ENCODE results near the gene ETV6. TPM values are rescaled to one million over a fixed set of nuclear protein-coding genes. Genes with fewer than 3 reads are reported as not detected.
A peak's percentile ranks its signal among the peaks of the same experiment; 100 is the strongest.

Gene ETV6
- total RNA-seq, 1 donor from 2014 or later: 11.9 TPM

- peak; percentile 77 for DNase-seq
Observed at GRCh38 chr12:11778713-11779685, 129.5 kb downstream of the ETV6 start.

GRCh38 chr12:11780521-11781101 lies 131.1 kb downstream of the ETV6 start:
- no peak for DNase-seq

GRCh38 chr12:11782914-11783420 lies 133.5 kb downstream of the ETV6 start:
- DNase-seq: no peak

DNA sequence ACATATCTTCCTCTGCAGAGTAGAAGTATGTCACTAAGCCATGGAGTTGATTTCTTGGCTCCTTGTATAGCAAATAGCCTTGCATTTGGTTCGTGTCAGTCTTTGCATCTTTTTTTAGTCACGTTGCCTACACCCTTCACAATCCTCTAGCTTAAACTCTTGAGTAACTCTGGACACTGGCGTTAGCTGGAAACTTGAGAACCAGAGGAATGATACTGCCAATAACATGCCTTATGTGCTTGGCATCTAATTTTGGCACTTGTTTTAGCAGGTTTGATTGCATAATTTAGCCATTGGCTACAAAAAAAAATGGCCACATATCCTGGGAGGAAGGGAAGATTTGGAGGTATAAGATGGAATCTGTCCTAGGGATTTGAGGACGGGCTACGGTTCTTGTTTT lies 136.2 kb downstream of the ETV6 start:
- DNase-seq: peak; percentile 76

GRCh38 chr12:11786638-11787365 lies 137.3 kb downstream of the ETV6 start:
- no peak for DNase-seq

DNA sequence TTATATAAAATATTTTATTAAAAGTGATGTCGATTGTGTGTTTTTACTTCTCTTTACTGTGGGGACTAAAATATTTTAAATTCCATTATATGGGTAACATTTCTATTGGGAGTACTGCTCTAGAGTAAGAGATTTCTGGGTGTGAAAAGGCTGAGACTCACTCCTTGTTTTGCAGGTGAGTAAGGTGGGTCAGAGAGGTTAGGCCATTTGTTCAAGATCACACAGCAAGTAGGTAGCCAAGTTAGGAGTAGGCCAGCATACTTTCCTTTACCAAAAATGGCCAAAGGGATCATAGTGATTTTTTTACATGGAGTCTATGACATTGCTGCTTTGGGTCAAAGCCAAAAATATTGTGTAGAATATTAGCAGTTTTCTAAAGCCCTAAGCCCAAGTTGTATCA lies 138.0 kb downstream of the ETV6 start:
- no peak for DNase-seq

GRCh38 chr12:11787933-11788849 lies 138.7 kb downstream of the ETV6 start:
- DNase-seq: no peak

DNA sequence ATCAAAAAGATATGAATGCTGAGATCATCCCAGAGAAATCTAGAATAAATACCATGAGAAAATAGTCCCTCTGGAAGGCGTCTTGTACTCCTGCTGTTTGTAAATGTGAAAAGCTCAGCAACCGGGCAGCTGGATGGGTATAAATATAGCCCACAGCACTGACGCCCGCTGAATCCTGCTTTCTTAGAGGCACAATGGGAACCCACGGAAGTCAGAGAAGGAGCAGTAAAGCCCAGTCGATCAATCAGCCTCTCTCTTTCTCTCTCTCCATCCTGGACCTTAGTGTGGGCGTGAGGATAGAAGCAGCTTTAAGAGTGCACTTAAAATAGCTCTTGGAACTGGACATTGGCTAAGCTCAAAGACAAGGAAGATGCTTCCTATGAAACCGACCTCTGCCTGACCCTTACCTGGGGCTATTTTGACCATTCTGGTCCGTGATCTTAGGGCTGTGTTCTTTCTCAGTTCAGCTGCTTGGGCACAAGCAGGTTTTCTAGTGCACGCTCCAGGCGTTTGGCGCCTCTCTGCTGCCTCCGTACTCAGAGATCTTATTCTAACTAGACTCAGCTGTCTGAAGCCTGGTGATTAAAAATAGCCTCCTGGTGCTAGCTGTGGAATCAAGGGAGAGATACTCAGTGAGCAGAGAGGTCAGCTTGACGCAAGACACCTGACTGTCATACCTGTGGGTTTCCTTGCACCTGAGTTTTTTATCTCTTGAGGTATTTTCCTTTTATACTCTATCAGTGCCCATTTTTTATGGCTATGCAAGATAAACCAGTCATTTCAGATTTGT lies 144.6 kb downstream of the ETV6 start:
- peak; percentile 79 for DNase-seq

DNA sequence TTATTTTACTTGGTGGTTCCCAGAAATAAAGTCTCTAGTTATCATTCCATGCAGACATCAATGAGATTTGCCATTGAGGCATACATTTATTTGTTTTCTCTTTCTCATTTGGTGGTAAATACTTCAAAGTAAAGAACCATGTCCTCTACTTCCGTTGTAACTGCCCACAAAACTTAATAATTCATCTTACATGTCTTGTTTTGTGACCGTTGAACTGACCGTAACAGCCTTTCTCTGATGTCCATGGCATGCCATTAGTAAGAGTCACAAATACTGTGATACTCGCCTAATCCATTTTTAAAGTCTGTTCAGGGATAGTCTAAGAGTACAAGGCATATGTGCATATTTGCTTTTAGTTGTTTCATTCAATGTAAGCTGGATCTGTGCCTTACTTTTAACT lies 145.3 kb downstream of the ETV6 start:
- no peak for DNase-seq

- DNase-seq: no peak
Observed at GRCh38 chr12:11795192-11795912, 145.9 kb downstream of the ETV6 start.

DNA sequence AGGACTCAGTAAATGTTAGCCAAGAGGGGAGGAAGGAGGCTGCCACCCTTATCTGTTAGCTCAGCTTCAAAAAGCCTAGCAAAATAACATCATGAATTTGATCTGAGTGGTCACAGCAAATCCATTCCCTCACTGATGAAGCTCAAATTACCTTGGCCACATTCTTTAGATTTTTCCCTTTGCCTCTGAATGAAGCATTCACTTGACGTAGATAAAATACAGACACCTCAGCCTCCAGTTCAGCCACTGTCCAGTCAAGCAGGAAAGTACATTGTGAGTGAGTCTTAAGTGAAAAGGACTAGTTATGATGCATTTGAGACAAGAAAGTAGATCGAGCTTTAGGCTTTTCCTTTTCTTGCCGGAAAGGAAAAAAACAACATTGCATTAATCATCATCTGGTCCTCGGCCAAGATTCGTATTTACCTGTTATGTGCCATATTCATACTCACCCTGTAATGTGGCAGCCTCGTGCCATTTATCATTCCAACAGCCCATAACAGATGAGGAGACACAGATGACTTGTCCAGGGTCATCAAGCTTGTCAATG lies 146.5 kb downstream of the ETV6 start:
- no peak for DNase-seq

GRCh38 chr12:11797317-11797913 lies 147.9 kb downstream of the ETV6 start:
- DNase-seq: no peak

DNA sequence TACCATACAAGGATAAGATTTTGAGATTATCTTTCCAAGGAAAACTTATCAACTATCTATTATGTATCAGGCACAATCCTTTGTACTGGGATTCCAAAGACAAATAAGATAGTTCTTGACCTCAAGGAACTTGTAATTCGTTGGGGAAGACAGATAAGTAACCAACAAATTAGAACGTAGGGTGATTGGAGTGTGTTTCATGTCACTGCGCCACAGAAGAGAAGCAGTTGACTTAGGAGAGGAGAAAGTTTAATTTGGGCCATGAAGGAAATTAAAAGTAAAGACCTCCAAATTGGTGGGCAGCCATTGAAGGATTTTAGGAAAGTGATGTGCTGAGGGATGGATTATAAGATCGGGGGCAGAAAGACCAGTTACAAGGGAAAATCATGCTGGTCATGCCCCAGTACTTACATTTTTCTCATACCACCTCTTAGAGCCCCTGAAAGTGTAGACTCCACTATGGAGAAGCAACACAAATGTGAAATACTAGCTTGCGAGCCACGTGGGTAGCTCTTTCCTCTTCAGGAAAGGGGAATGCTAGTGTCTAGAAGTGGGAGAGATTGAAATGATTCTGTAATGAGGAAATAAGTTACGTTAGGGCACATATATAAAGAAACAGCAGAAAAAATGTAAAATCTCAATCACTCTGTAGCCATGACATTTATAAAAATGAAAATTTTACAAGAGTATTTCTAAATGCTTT lies 148.7 kb downstream of the ETV6 start:
- no peak for DNase-seq

GRCh38 chr12:11798856-11799501 lies 149.5 kb downstream of the ETV6 start:
- DNase-seq: no peak

DNA sequence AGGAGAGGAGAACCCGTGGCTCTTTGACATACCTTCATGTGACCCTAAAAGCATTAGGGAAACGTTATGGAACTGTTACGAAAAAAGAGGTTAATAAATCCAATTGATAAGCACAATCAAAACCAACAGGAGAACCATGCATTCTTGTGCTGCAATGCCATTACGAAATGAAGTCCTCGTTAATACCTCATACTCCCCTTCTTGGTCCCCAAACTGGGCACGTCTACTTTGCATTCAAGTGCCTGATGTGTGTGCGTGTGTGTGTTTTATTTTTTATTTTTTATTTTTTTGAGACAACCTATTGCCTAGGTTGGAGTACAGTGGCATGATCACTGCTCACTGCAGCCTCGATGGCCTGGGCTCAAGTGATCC lies 150.0 kb downstream of the ETV6 start:
- DNase-seq: no peak

DNA sequence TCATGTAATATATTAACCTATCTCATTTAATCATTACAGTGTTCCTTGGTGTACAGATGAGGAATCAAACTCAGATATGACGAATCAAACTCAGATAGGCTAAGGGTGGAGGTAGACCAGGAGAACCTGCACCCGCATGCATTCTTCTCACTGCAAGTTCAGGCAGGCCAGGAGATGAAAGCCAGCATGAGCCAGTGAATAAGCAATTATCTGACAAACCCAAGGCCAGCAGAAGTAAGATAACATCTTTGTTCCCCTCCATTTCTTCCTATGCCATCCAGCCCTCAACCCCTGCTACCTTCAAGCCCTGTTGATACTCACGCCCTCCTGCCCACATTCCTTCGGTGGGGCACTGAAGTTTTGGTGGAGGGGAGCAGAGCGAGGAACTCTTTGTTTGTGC lies 152.2 kb downstream of the ETV6 start:
- DNase-seq: no peak

DNA sequence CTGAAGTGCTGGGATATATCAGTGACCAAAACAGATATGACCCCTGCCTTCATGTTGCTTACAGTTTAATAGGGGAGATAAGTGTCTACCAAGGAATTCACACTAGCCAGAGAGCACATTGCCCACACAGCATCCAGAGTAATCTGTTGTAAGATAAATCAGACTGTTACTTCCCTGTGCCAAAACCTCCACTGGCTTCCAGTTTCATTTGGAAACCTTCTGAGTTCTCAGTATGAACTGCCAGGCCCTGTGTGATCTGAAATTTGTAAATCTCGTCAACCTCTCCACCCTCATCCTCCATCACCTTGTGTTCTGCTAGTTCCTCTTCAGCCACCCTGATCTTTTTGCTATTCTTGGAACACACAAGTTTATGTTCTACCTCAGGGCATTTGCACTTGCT lies 154.7 kb downstream of the ETV6 start:
- DNase-seq: no peak

DNA sequence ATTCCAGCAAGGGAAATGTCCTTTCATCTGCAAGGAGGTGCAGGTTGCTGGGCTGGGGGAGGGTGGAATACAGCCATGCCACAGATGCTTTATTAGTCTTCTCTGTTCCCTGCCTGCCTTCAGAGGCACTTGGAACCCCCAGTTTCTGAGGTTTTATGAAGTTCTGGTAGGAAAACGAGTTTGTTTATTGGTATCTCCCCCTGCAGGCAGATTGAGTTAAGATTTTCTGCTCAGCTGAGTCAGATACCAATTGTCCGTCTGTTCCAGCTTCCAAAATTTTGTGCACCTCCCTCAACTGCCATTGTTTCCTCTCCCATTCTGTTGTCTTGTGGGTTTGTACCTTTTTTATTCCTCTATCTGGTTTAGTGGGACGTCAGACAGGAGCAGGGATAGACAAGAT lies 155.6 kb downstream of the ETV6 start:
- DNase-seq: no peak
